H9 (cell line): Measurements from ENCODE around the gene ZNF474. TPM values are rescaled to one million over a fixed set of nuclear protein-coding genes. Genes with fewer than 3 reads are reported as not detected.

ENCODE experiments used
- DNase-seq: peaks from one replicate; pipeline ENCODE4 v3.0.0-alpha.2; 2017
- H2AFZ ChIP-seq: one replicate; pipeline ENCODE4 v1.6.1; 2013; ENCODE audit warnings: mild to moderate bottlenecking, low read length, control low read depth, moderate library complexity
- H2AK5ac ChIP-seq: 2 replicates; pipeline ENCODE4 v1.6.1; 2013; ENCODE audit warnings: low read length, control low read depth, mixed read lengths; ENCODE audit not compliant: insufficient read length
- H2BK120ac ChIP-seq: one replicate; pipeline ENCODE4 v1.6.1; 2013; ENCODE audit warnings: low read depth, mild to moderate bottlenecking, low read length, control low read depth, inconsistent platforms; ENCODE audit not compliant: poor library complexity, severe bottlenecking
- H2BK12ac ChIP-seq: 2 replicates; pipeline ENCODE4 v1.6.1; 2013; ENCODE audit warnings: low read length, control low read depth, mixed read lengths, low read depth; ENCODE audit not compliant: insufficient read length
- H2BK15ac ChIP-seq: 2 replicates; pipeline ENCODE4 v1.6.1; 2013; ENCODE audit warnings: low read depth, low read length, control low read depth
- H2BK20ac ChIP-seq: one replicate; pipeline ENCODE4 v1.6.1; 2013; ENCODE audit warnings: low read depth, mild to moderate bottlenecking, low read length, control low read depth, inconsistent platforms; ENCODE audit not compliant: poor library complexity, severe bottlenecking
- H2BK5ac ChIP-seq: 2 replicates; pipeline ENCODE4 v1.6.1; 2013; ENCODE audit warnings: low read length, control low read depth, mixed read lengths; ENCODE audit not compliant: insufficient read length
- H3K14ac ChIP-seq: 2 replicates; pipeline ENCODE4 v1.6.1; 2013; ENCODE audit warnings: low read length, control low read depth; ENCODE audit not compliant: insufficient read depth
- H3K18ac ChIP-seq: 2 replicates; pipeline ENCODE4 v1.6.1; 2013; ENCODE audit warnings: low read depth, mild to moderate bottlenecking, mixed read lengths, low read length, control low read depth; ENCODE audit not compliant: insufficient read length
- H3K23ac ChIP-seq: 2 replicates; pipeline ENCODE4 v1.6.1; 2013; ENCODE audit warnings: low read length, control low read depth, mixed read lengths, low read depth; ENCODE audit not compliant: insufficient read length
- H3K23me2 ChIP-seq: 2 replicates; pipeline ENCODE4 v1.6.1; 2013; ENCODE audit warnings: low read depth, mild to moderate bottlenecking, mixed read lengths, low read length, control low read depth; ENCODE audit not compliant: insufficient read length, poor library complexity, severe bottlenecking
- H3K27ac ChIP-seq: 2 replicates; pipeline ENCODE4 v1.5.1; 2013; ENCODE audit warnings: low read length, control low read depth, mixed read lengths, low read depth; ENCODE audit not compliant: insufficient read length
- H3K27me3 ChIP-seq: 2 replicates; pipeline ENCODE4 v1.6.1; 2013; ENCODE audit warnings: low read length, control low read depth, inconsistent platforms; ENCODE audit not compliant: insufficient read depth
- H3K4ac ChIP-seq: 2 replicates; pipeline ENCODE4 v1.6.1; 2013; ENCODE audit warnings: low read depth, mild to moderate bottlenecking, control low read depth, inconsistent platforms, low read length, moderate library complexity
- H3K4me1 ChIP-seq: 2 replicates; pipeline ENCODE4 v1.6.1; 2013; ENCODE audit warnings: low read length, control low read depth, inconsistent platforms; ENCODE audit not compliant: insufficient read depth
- H3K4me2 ChIP-seq: 2 replicates; pipeline ENCODE4 v1.6.1; 2013; ENCODE audit warnings: low read length, control low read depth, mixed read lengths; ENCODE audit not compliant: insufficient read length, insufficient read depth
- H3K56ac ChIP-seq: 2 replicates; pipeline ENCODE4 v1.6.1; 2013; ENCODE audit warnings: low read depth, mild to moderate bottlenecking, mixed read lengths, low read length, control low read depth; ENCODE audit not compliant: insufficient read length
- H3K79me1 ChIP-seq: 2 replicates; pipeline ENCODE4 v1.6.1; 2013; ENCODE audit warnings: low read depth, mild to moderate bottlenecking, moderate library complexity, low read length, control low read depth, inconsistent platforms; ENCODE audit not compliant: insufficient read depth, poor library complexity, severe bottlenecking
- H3K79me2 ChIP-seq: 2 replicates; pipeline ENCODE4 v1.6.1; 2013; ENCODE audit warnings: low read length, control low read depth, inconsistent platforms; ENCODE audit not compliant: insufficient read depth
- H3K9ac ChIP-seq: 2 replicates; pipeline ENCODE4 v1.6.1; 2013; ENCODE audit warnings: low read length, control low read depth, mixed read lengths; ENCODE audit not compliant: insufficient read length; ENCODE audit errors: extremely low read depth
- H3K9me3 ChIP-seq: one replicate; pipeline ENCODE4 v1.6.1; 2013; ENCODE audit warnings: low read depth, low read length, inconsistent platforms; ENCODE audit not compliant: control insufficient read depth
- H3T11ph ChIP-seq: one replicate; pipeline ENCODE4 v1.6.1; 2013; ENCODE audit warnings: mild to moderate bottlenecking, low read length, control low read depth, inconsistent platforms
- H4K20me1 ChIP-seq: one replicate; pipeline ENCODE4 v1.6.1; 2013; ENCODE audit not compliant: control insufficient read depth, insufficient read length, insufficient read depth
- H4K5ac ChIP-seq: 2 replicates; pipeline ENCODE4 v1.6.1; 2013; ENCODE audit warnings: low read depth, mild to moderate bottlenecking, mixed read lengths, low read length, control low read depth; ENCODE audit not compliant: insufficient read length
- H4K8ac ChIP-seq: replicated peaks from 2 replicates; pipeline ENCODE4 v1.6.1; 2013; ENCODE audit warnings: low read length, control low read depth, mixed read lengths, low read depth; ENCODE audit not compliant: insufficient read length
- H4K91ac ChIP-seq: 2 replicates; pipeline ENCODE4 v1.6.1; 2013; ENCODE audit warnings: low read depth, mild to moderate bottlenecking, moderate library complexity, mixed read lengths, low read length, control low read depth; ENCODE audit not compliant: insufficient read length
- H3K27ac Mint-ChIP-seq, 3 experiments: 2 replicates in 2 of 3; 3 replicates in 1 of 3; pipeline ENCODE4 v1.8.0; 2020 to 2021; ENCODE audit warnings: mixed read lengths in 3 of 3, mild to moderate bottlenecking in 1 of 3, moderate library complexity in 1 of 3
- H3K27me3 Mint-ChIP-seq: 2 replicates; pipeline ENCODE4 v1.8.0; 2021; ENCODE audit warnings: low read depth, mild to moderate bottlenecking, moderate library complexity, mixed read lengths
- H3K36me3 Mint-ChIP-seq, 3 experiments: 2 replicates in 2 of 3; 3 replicates in 1 of 3; pipeline ENCODE4 v1.8.0; 2020 to 2021; ENCODE audit warnings: low read depth in 3 of 3, mixed read lengths in 3 of 3; ENCODE audit not compliant: insufficient read depth in 1 of 3
- H3K4me1 Mint-ChIP-seq, 2 experiments: 2 replicates each; pipeline ENCODE4 v1.8.0; 2020; ENCODE audit warnings: mixed read lengths in 2 of 2
- H3K4me3 Mint-ChIP-seq, 2 experiments: 2 replicates in 1 of 2; 3 replicates in 1 of 2; pipeline ENCODE4 v1.8.0; 2020 to 2021; ENCODE audit warnings: mild to moderate bottlenecking in 2 of 2, mixed read lengths in 2 of 2, moderate library complexity in 1 of 2
- H3K9me3 Mint-ChIP-seq, 2 experiments: 2 replicates in 1 of 2; 3 replicates in 1 of 2; pipeline ENCODE4 v1.8.0; 2020; ENCODE audit warnings: mild to moderate bottlenecking in 2 of 2, mixed read lengths in 2 of 2, moderate library complexity in 1 of 2
- CTCF ChIP-seq: fragments of 200-600 bp; sonication (generic); conservative IDR thresholded peaks from 3 replicates; pipeline ENCODE4 v1.8.0; 2021; ENCODE audit warnings: antibody characterized with exemption, mild to moderate bottlenecking
- WGBS: extraction: QIAGEN DNeasy Blood & Tissue Kit; methylation state at CpG from one replicate; pipeline ENCODE4 v1.1.7; 2013; ENCODE audit warnings: missing lambda C conversion rate, low lambda C conversion rate, mixed read lengths; ENCODE audit not compliant: insufficient read length; ENCODE audit errors: extremely low coverage; 5-methylcytosine and 5-hydroxymethylcytosine counted together
- total RNA-seq: library from RNA; stranded (reverse); gene quantifications from 2 replicates; pipeline ENCODE4 v1.2.1, GENCODE V29; 2021

Gene ZNF474
- total RNA-seq, 1 experiment from 2014 or later: not detected

GRCh38 chr5:122091936-122092600 is 37.3 kb upstream of the ZNF474 start:
- H2AK5ac ChIP-seq: no peak overlapping the region
- no peak overlapping the region for H2BK5ac ChIP-seq
- no peak overlapping the region for H3K4me3 Mint-ChIP-seq
- no peak overlapping the region for H3T11ph ChIP-seq
- H3K18ac ChIP-seq: no peak overlapping the region
- peaks cover 4 to 11% of the 10 kb centered on the region in 2 experiments for H3K4me1 Mint-ChIP-seq
- H3K36me3 Mint-ChIP-seq: no peaks in the 10 kb centered on the region
- peak; percentile 77 for TF ChIP-seq CTCF
- H4K91ac ChIP-seq: no peak overlapping the region
- no peak overlapping the region for H4K5ac ChIP-seq
- H3K79me2 ChIP-seq: no peaks in the 10 kb centered on the region
- H3K4ac ChIP-seq: no peak overlapping the region
- H3K14ac ChIP-seq: no peak overlapping the region
- no peaks in the 10 kb centered on the region for H3K9me3 Mint-ChIP-seq
- H2AFZ ChIP-seq: peak overlapping the region; percentile 18
- no peak overlapping the region for H2BK15ac ChIP-seq
- no peak overlapping the region for H2BK20ac ChIP-seq
- WGBS: no CpG with 5 or more reads among the region's 9 CpGs
- no peak overlapping the region for H3K56ac ChIP-seq
- H4K20me1 ChIP-seq: no peaks in the 10 kb centered on the region
- H3K9ac ChIP-seq: no peak overlapping the region
- H2BK120ac ChIP-seq: no peak overlapping the region
- no peaks in the 10 kb centered on the region for H3K9me3 ChIP-seq
- H2BK12ac ChIP-seq: no peak overlapping the region
- no peaks in the 10 kb centered on the region; the same call in 1 of the 2 replicates for H3K4me1 ChIP-seq
- H3K27ac Mint-ChIP-seq: no peak overlapping the region; a peak in 1 of 7 replicates
- H3K27me3 Mint-ChIP-seq: no peaks in the 10 kb centered on the region
- no peak for DNase-seq
- no peaks in the 10 kb centered on the region for H3K79me1 ChIP-seq
- H3K23me2 ChIP-seq: no peaks in the 10 kb centered on the region
- H3K4me2 ChIP-seq: no peak overlapping the region
- H4K8ac ChIP-seq: no peak overlapping the region
- H3K23ac ChIP-seq: no peak overlapping the region
- H3K27me3 ChIP-seq: no peaks in the 10 kb centered on the region
- H3K27ac ChIP-seq: no peak overlapping the region
